Suprapubic skin (tissue), 4 donors: ENCODE data around the gene ZNF19. TPM values are rescaled to one million over a fixed set of nuclear protein-coding genes. Genes with fewer than 3 reads are reported as not detected.

ENCODE experiments used
- DNase-seq, 2 donors: peaks; one replicate each; pipeline ENCODE4 v3.0.0-alpha.2; 2019; ENCODE audit warnings: low spot score in 2 of 2
- H3K27ac ChIP-seq: fragments of 200-600 bp; sonication (generic); one replicate; pipeline ENCODE4 v1.5.1; 2019
- H3K27me3 ChIP-seq: fragments of 200-600 bp; sonication (generic); one replicate; pipeline ENCODE4 v1.5.1; 2019
- H3K36me3 ChIP-seq: fragments of 200-600 bp; sonication (generic); one replicate; pipeline ENCODE4 v1.5.1; 2019
- H3K4me1 ChIP-seq: fragments of 200-600 bp; sonication (generic); one replicate; pipeline ENCODE4 v1.5.1; 2019
- H3K4me3 ChIP-seq: fragments of 200-600 bp; sonication (generic); one replicate; pipeline ENCODE4 v1.5.1; 2019; ENCODE audit warnings: mild to moderate bottlenecking
- H3K9me3 ChIP-seq: fragments of 200-600 bp; sonication (generic); one replicate; pipeline ENCODE4 v1.5.1; 2019
- CTCF ChIP-seq, 2 donors: fragments of 200-600 bp in 1 of 2; fragments of 450-650 bp in 1 of 2; sonication (generic) in 1 of 2; IDR thresholded peaks; one replicate each; pipeline ENCODE4 v1.5.1; 2016 to 2019; ENCODE audit warnings: antibody characterized with exemption in 2 of 2, mild to moderate bottlenecking in 1 of 2, moderate library complexity in 1 of 2
- EP300 ChIP-seq: sonication (generic); formaldehyde crosslinking; IDR thresholded peaks from one replicate; pipeline ENCODE4 v1.6.1; 2017; ENCODE audit warnings: antibody characterized with exemption
- POLR2A ChIP-seq, 2 donors: fragments of 450-650 bp; IDR thresholded peaks; one replicate each; pipeline ENCODE4 v1.6.1; 2017; ENCODE audit warnings: antibody characterized with exemption in 2 of 2, mild to moderate bottlenecking in 2 of 2, moderate library complexity in 2 of 2
- POLR2AphosphoS5 ChIP-seq, 3 donors: sonication (generic); formaldehyde crosslinking; IDR thresholded peaks; one replicate each; pipeline ENCODE4 v1.6.1; 2017; ENCODE audit warnings: antibody characterized with exemption in 3 of 3
- WGBS: methylation state at CpG from one replicate; pipeline ENCODE4 v1.1.5; 2018; 5-methylcytosine and 5-hydroxymethylcytosine counted together
- total RNA-seq, 4 donors: library from RNA; depleted of rRNA; stranded (reverse); fragments of >200 nt; gene quantifications; one replicate each; pipeline ENCODE4 v1.1.0, GENCODE V29; 2016

The ZNF19 gene
- total RNA-seq, 4 donors from 2014 or later, result 0.87 to 10.4 (median 5.3) TPM

GRCh38 chr16:71472051-71472450 lies 17.1 kb downstream of the ZNF19 start:
- no peaks in the 10 kb centered on the region for H3K4me1 ChIP-seq
- no peak overlapping the region for H3K4me3 ChIP-seq
- TF ChIP-seq CTCF (IDR thresholded peaks at IDR 0.05) (no peak), POLR2AphosphoS5 (IDR thresholded peaks at IDR 0.05) (no peak), EP300 (no peak), POLR2A (IDR thresholded peaks at IDR 0.05) (no peak)
- no peaks in the 10 kb centered on the region for H3K27me3 ChIP-seq
- no peaks in the 10 kb centered on the region for H3K9me3 ChIP-seq
- no peak overlapping the region for H3K27ac ChIP-seq
- WGBS, result 69% methylated on average over 2 of the region's 2 CpGs
- no peak for DNase-seq
- peaks cover 39% of the 10 kb centered on the region for H3K36me3 ChIP-seq

DNA sequence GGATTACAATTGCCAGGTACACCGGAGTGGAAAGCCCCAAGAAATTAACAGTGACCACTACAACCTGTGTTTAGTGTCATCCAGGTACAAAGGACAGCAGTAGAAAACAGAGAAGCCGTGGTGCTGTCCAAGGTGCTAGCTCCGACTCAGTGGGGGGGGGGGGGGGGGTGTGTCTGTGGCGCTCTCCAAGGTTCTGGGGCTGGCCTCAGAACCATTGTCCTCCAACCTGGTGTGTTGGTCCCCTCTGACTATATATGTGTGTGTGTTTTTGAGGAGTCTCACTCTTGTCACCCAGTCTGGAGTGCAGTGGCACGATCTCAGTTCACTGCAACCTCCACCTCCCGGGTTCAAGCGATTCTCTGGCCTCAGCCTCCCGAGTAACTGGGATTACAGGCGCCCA lies 21.3 kb downstream of the ZNF19 start:
- Histone ChIP-seq H3K36me3 (peaks cover 5% of the 10 kb centered on the region), H3K4me1 (no peaks in the 10 kb centered on the region), H3K27me3 (no peaks in the 10 kb centered on the region), H3K4me3 (no peak overlapping the region), H3K27ac (no peak overlapping the region), H3K9me3 (no peaks in the 10 kb centered on the region)
- TF ChIP-seq POLR2AphosphoS5 (IDR thresholded peaks at IDR 0.05) (no peak), POLR2A (IDR thresholded peaks at IDR 0.05) (no peak)
- WGBS, result 31% methylated on average over 8 of the region's 9 CpGs
- no peak for DNase-seq

GRCh38 chr16:71464231-71464630 lies 24.9 kb downstream of the ZNF19 start:
- no peak for DNase-seq
- Histone ChIP-seq H3K4me1 (peaks cover 20% of the 10 kb centered on the region), H3K4me3 (no peak overlapping the region), H3K9me3 (no peaks in the 10 kb centered on the region), H3K36me3 (no peaks in the 10 kb centered on the region), H3K27ac (no peak overlapping the region), H3K27me3 (no peaks in the 10 kb centered on the region)
- 45% methylated on average over 1 of the region's 1 CpG for WGBS
- TF ChIP-seq POLR2A (IDR thresholded peaks at IDR 0.05), result no peak

DNA sequence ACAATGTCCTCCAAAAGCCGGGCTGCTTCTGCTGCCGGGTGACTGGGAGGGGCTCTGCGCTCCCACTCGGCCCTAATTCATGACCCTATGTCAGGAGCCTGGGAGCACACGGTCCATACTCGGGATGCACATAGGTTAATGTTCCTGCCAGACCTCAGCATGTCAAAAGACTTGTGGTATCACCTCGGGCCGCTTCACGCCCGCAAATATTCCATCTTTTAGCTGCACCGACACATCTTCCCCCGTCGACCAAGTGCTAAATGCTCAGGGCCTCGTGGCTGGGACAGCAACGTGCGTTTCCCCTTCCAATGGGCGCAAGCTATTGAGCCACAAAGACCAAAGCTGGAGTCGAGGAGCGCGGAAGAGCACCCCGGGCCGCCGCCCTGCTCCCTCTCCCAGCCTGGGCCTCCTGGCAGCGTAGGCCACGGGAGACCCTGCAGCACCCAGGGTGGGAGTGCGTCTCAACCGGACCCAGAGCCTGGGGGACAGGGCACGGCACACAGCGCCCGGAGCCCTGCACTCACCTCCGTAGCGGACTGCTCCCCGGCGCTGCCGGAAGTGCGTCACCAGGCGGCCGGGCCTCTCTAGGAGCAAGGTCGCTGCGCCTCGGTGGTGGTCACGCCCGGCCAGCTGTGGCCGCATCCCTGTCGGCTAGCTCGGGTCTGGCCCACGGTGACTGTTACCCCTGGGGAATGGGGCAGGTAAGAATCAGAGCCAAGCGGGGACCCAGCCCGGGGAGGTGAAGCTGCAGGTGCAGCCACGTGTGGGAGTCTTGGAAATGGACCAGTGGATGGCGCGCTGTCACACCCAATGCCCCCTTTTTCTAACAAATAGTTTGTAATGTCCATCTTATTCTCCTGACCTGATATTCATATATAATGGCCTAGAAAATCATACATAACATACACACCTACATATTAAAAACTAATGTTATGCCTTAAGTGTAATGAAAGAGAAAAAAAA lies 27.2 kb downstream of the ZNF19 start, which contains the start of gene ZNF23:
ZNF23 (minus strand) TSS at position 562 of the 963 bp plus-strand sequence. CDS start 5,451 bp downstream, outside the sequence.
- DNase-seq, result peak; percentile 89 to 93
- WGBS, result 2% methylated on average over 25 of the region's 52 CpGs
- Histone ChIP-seq H3K36me3 (no peaks in the 10 kb centered on the region), H3K9me3 (no peaks in the 10 kb centered on the region), H3K27ac (peak within 1 kb of the TSS; percentile 83), H3K4me1 (peaks cover 20% of the 10 kb centered on the region), H3K4me3 (peak within 1 kb of the TSS; percentile 96), H3K27me3 (no peaks in the 10 kb centered on the region)
- TF ChIP-seq POLR2AphosphoS5 (IDR thresholded peaks at IDR 0.05), result peak in 2 of 3 donors; percentile 42 to 67
- TF ChIP-seq POLR2A (IDR thresholded peaks at IDR 0.05), result peak in 1 of 2 donors; percentile 57
- TF ChIP-seq EP300, result no peak
- no peak for TF ChIP-seq CTCF (IDR thresholded peaks at IDR 0.05)

DNA sequence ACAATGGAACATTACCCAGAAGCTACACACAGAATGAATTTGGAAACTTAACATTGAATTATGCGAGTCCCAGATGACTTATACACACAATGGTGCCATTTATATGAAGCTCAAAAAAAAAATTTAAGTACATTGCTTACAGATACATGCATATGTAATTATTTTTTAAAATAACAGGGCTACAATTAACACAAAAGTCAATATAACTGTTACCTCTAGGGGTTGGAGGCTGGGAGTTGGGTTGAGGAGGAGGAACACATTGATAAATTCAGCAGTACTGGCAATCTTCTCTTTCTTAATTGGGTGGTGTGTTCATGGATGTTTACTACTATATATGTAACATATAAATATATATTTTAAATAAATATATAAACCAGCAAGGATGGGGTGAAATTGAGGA lies 28.2 kb downstream of the ZNF19 start:
- 78% methylated on average over 1 of the region's 1 CpG for WGBS
- peak overlapping the region; percentile 96 for H3K4me3 ChIP-seq
- no peak for DNase-seq
- H3K9me3 ChIP-seq, result no peaks in the 10 kb centered on the region
- H3K27ac ChIP-seq, result no peak overlapping the region
- TF ChIP-seq CTCF (IDR thresholded peaks at IDR 0.05) (no peak), POLR2AphosphoS5 (IDR thresholded peaks at IDR 0.05) (no peak), POLR2A (IDR thresholded peaks at IDR 0.05) (no peak), EP300 (no peak)
- H3K36me3 ChIP-seq, result peaks cover 8% of the 10 kb centered on the region
- no peaks in the 10 kb centered on the region for H3K27me3 ChIP-seq
- H3K4me1 ChIP-seq, result peaks cover 20% of the 10 kb centered on the region

DNA sequence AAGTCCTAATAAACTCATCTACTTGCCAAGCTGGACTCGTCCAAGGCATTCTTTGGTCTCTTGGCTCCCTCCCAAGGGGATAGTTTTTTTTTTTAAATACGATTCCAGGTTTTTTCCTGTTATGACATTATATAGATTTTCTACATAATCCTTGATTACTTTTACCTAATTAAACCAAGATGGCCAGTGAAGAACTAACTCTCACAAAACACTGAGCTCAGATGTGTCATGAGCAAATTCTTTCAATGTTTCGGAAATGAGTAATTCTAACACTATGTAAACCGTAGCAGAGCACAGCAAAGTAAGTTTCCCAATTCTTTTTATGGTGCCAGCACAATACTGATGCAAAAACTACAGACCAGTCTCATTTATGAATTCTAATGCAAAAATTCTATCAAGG lies 28.9 kb downstream of the ZNF19 start:
- TF ChIP-seq EP300 (no peak), POLR2A (IDR thresholded peaks at IDR 0.05) (no peak), POLR2AphosphoS5 (IDR thresholded peaks at IDR 0.05) (no peak), CTCF (IDR thresholded peaks at IDR 0.05) (no peak)
- Histone ChIP-seq H3K27ac (no peak overlapping the region), H3K27me3 (no peaks in the 10 kb centered on the region), H3K9me3 (no peaks in the 10 kb centered on the region), H3K36me3 (peaks cover 16% of the 10 kb centered on the region), H3K4me1 (peaks cover 20% of the 10 kb centered on the region), H3K4me3 (no peak overlapping the region)
- WGBS, result 82% methylated on average over 4 of the region's 4 CpGs
- no peak for DNase-seq
